HG02798 (cell line): ENCODE data around the gene TBCE.

Experiments
- ATAC-seq: cut with Tn5 transposase; IDR thresholded peaks from one replicate; pipeline ENCODE4 v1.9.1; 2021; ENCODE audit warnings: mild to moderate bottlenecking; ENCODE audit not compliant: unreplicated experiment, poor library complexity

TBCE gene

GRCh38 chr1:235408503-235408960 lies 41.3 kb downstream of the TBCE start:
- no peak for ATAC-seq

DNA sequence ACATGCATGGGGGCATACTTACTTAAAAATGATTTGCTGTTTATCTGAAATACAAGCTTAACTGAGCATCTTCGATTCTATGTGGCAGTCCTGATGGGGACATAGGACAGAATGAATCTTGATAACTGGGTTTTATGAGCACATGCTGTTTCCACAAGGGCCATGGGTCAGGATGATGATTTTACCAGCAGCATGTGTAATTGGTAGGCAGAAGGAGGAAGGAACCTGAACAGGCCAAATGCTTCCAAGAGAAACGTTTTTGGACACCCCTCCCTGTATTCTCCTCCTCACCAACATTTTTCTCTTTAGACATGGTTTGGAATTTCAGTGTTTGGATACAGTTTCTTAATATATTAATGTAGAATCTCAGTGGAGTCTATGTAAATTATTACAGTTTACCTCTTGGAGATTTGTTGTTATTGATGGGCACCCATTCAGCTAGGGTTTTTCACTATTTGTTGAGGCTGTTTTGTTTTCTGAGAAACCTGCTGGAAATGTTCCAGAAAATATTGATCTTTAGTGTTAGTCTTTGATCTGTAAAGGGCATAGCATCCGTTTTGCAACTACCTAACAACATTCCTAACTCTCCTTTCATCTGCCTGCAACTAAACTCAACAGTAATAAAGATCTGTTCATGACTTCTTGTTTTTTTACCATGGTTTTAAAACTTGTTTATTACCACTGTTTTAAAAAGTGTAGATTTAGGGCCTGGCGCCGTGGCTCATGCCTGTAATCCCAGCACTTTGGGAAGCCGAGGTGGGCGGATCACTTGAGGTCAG lies 42.0 kb downstream of the TBCE start:
- ATAC-seq = no peak

- ATAC-seq = no peak
These were observed 43.2 kb downstream of the TBCE start for GRCh38 chr1:235410467-235410866.

DNA sequence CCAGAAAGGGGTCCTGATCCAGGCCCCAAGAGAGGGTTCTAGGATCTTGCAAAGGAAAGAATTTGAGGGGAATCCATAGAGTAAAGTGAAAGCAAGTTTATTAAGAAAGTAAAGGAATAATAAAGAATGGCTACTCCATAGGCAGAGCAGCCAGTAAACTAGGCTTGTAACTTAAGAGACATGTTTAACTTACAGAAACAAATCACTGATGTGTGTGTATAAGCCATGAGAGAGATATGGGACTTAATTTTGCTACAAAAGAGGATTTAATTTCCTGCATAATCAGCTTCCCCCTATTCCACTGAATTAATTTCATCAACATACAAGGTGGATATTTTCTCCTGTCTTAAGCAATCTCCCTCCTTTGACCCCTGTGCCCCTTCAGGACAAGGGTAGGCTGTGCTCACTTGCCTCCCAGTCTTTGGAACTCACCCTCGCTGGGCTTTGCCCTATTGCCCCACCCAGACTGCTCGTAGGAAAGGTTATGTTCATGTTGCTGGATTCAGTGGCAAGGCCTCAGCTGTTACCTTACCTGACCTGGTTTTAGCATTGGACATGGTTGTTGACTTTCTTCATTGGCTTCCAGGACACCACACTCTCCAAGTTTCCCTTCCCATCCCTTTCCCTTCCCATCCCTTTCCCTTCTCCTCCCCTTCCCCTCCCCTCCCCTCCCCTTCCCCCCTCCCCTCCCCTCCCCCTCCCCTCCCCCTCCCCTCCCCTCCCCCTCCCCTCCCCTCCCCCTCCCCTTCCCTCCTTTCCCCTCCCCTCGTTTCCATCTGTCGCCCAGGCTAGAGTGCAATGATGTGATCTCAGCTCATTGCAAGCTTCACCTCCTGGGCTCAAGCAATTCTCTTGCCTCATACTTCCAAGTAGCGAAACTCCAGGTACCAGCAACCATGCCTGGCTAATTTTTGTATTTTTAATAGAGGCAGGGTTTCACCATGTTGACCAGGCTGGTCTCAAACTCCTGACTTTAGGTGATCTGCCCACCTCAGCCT lies 44.6 kb downstream of the TBCE start:
- ATAC-seq = no peak

- ATAC-seq = peak; percentile 80
These were observed 48.0 kb downstream of the TBCE start for GRCh38 chr1:235415008-235415904.

- ATAC-seq = no peak
These were observed 49.4 kb downstream of the TBCE start for GRCh38 chr1:235416662-235417049.

DNA sequence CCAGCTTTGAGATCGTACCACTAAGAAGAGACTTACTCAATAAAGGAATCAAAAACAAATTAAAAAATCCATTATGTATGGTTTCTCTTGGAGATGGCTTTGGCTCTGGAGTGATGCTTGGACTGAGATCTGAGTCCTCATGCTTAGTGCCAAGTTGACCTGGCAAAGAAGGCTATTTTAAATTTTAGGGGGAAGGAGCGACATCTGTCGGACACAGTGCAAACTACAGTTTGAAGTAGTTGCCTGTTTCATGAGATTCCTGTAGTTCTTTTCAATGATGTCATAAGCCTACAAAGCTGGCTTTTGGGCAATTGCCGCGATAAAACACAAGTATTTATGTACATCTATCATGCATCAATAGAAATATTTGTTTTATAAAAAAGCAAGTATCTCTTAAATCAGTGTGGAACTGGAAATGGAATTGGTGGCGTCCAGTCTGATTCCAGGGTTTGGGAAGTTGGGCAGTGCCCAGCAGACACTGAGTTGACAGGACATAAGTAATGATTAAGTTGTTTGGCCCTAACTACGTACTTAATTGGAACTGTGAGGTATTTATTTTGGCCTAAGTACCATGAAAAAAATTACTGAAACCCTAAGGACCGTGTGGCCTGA lies 50.0 kb downstream of the TBCE start:
- peak; percentile 53 for ATAC-seq

DNA sequence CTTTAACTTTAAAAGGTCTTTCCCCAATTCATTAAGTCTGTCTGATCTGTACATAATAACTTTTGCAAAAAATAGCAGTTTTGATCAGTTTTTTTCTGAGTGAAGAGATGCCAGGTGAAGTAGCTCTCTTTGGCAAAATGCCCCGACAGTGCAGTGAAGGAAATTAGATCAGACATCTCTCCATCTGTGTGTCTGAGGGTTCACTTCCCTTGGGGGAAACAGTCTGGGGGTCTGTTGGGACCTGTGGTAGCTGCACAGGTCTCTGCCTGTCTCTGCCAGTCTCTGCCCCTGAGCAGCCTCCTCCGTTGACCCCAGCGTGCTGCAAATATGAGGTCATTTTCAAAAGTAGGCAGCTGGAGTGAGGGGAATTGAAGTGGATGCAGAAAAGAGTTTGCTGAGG lies 54.5 kb downstream of the TBCE start:
- ATAC-seq = no peak

DNA sequence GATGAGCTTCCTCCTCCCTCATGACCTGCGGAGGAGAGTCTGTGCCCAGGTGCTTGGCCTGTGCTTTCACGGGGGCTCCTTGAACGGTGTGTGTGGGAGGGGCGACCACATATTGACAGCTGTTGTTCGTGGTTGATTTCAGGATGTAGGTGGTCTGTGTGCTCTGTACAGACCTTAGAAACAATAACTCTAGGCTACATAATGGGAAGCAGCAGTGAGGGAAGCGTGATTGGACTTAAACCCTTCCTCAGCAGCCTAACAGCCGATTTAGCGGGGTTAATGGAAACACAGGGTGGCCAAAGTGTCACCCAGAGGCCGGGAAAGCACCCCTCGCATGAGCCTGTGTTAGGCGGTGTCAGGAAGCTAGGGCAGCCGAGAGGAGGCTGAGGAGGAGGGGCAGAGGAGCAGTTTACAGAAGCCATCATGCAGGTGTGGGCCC lies 56.0 kb downstream of the TBCE start:
- no peak for ATAC-seq

- no peak for ATAC-seq
These were observed 56.9 kb downstream of the TBCE start for GRCh38 chr1:235424092-235424491.

DNA sequence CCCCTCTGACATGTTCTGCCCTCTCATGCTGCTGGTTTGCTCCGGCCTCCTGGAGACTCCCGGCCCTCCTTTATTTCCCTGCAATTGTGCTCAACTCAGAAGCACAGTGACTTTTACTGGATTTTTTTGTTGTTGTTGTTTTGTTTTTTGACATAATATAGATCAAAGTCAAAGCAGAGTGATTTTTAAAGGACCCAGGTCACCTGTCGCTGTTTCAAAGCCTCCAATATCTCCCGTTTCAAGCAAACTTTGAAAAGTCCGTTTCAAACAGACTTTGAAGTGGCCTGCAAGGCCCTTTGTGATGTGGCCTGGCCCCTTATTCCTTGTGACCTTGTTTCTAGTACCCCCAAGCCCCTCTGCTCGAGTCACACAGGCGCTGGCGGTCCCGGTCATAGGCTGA lies 58.1 kb downstream of the TBCE start:
- ATAC-seq = no peak

- no peak for ATAC-seq
These were observed 58.9 kb downstream of the TBCE start for GRCh38 chr1:235426143-235426542.

GRCh38 chr1:235426680-235427079 lies 59.5 kb downstream of the TBCE start:
- no peak for ATAC-seq

DNA sequence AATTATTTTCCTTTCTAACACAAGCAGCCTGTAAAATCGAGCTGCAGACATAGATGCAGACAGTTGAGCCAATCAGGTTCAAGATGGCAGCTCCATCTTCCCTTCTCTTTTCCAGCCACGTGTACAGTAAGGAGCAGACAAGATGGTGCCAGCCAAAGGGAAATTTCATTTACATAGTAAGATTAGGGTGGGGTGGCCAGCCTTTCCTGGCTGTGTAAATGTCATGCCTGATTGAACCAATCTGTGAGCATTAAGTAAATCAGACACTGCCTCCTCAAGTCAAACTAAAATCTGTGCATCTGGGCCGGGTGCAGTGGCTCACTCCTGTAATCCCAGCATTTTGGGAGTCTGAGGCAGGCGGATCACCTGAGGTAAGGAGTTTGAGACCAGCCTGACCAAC lies 60.2 kb downstream of the TBCE start:
- no peak for ATAC-seq

DNA sequence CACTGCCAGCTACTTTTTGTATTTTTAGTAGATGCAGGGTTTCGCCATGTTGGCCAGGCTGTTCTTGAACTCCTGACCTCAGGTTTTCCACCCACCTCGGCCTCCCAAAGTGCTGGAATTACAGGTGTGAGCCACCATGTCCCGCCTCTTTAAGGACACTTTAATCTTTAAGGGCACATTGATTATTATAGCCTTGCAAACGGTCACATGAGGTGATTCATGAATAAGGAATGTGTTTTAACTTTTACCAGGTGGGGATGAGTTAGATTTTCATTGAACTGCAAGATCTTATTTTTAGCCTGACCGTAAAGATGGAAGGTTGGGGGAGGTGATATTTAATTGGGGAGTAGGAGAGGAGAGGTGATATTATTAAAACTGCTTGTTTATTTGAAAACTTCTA lies 61.9 kb downstream of the TBCE start:
- no peak for ATAC-seq

GRCh38 chr1:235430991-235431390 lies 63.8 kb downstream of the TBCE start:
- no peak for ATAC-seq

DNA sequence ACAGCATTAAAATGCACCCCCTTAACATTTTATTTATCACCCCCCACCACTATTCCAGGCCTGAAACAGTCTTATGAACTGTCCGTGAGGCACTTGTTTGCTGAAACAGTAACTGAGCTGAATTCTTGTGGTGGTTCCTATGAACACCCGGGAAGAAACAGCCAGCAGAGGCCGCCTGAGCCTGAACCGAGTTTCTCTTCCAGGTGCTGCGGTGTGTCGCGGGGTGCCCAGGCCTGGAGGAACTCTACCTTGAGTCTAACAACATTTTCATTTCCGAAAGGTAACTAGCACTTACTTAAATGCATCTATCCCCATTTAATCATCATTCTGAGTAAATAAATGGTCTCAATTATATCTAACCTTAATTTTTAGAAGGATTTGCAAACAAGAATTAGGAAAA lies 66.8 kb downstream of the TBCE start:
- ATAC-seq = no peak

DNA sequence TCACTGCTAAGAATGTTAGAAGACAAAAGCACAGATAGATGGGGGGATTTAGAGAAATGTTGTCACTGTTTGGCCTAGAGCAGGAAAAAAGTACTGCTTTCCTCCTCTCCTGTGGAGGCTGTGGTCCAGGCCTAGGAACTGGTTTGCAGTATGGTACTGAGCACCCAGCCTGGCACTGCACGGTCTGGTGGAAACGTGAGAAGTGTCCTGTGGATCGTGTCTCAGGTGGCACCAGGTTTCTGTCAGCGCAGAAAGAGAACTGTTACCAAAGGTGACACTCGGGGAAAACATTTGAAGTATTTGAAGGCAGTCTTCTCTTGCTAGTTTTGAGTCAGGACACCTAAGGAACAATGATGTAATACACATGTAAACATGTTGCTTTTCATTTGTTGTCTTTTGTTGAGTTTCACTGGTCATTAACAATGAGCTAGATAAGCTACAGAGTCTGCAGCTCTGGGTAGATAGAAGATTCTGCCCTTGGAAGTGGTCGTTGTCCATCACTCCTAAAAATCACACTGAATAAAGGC lies 74.0 kb downstream of the TBCE start:
- ATAC-seq = no peak

GRCh38 chr1:235442788-235443429 lies 75.7 kb downstream of the TBCE start:
- no peak for ATAC-seq
